WTC11 (cell line): ENCODE data around the gene TIMM22. TPM values are rescaled to one million over a fixed set of nuclear protein-coding genes. Genes with fewer than 3 reads are reported as not detected.
"Not testable (repeated sequence)": the region's sequence is repeated elsewhere in the genome, so short reads cannot be mapped to it uniquely, and the experiment has no call there.

ENCODE experiments used
- ATAC-seq: fragments of 200-7000 bp; cut with Tn5 transposase; 2 replicates; pipeline ENCODE4 v1.10.0; 2021; ENCODE audit warnings: mild to moderate bottlenecking, moderate library complexity
- CTCF ChIA-PET: fragments of 300-600 bp; sonication (Branson Sonifier 250); formaldehyde crosslinking; loops from one replicate; lab custom pipeline; 2021; ENCODE audit warnings: antibody characterized with exemption; lab: Charles Lee
- POLR2A ChIA-PET: fragments of 350-600 bp; sonication (Branson Sonifier 250); formaldehyde crosslinking; loops from one replicate; lab custom pipeline; 2021; ENCODE audit warnings: antibody characterized with exemption; lab: Charles Lee
- DNase-seq: peaks from one replicate; pipeline ENCODE4 v3.0.0; 2021; ENCODE audit warnings: low spot score
- H3K27ac Mint-ChIP-seq: 2 replicates; pipeline ENCODE4 v1.8.0; 2021; ENCODE audit warnings: mixed read lengths
- H3K27me3 Mint-ChIP-seq: 2 replicates; pipeline ENCODE4 v1.8.0; 2021; ENCODE audit warnings: low read depth, mild to moderate bottlenecking, moderate library complexity, mixed read lengths
- H3K36me3 Mint-ChIP-seq: 2 replicates; pipeline ENCODE4 v1.8.0; 2021; ENCODE audit warnings: mixed read lengths
- H3K4me1 Mint-ChIP-seq: 2 replicates; pipeline ENCODE4 v1.8.0; 2022; ENCODE audit warnings: mixed read lengths
- H3K4me3 Mint-ChIP-seq: 2 replicates; pipeline ENCODE4 v1.8.0; 2021; ENCODE audit warnings: mild to moderate bottlenecking, moderate library complexity, mixed read lengths
- H3K9me3 Mint-ChIP-seq: 2 replicates; pipeline ENCODE4 v1.8.0; 2021; ENCODE audit warnings: mixed read lengths
- AR ChIP-seq: fragments of 250-450 bp; sonication (Bioruptor Pico); IDR thresholded peaks from 2 replicates; pipeline ENCODE4 v1.9.0; 2021; ENCODE audit warnings: mild to moderate bottlenecking
- ATF1 ChIP-seq: sonication (generic); formaldehyde crosslinking; IDR thresholded peaks from 2 replicates; pipeline ENCODE4 v1.8.1; 2023; ENCODE audit warnings: mild to moderate bottlenecking, moderate library complexity, missing genetic modification reagents
- FOXK1 ChIP-seq: sonication (generic); formaldehyde crosslinking; IDR thresholded peaks from 2 replicates; pipeline ENCODE4 v1.8.0; 2022; ENCODE audit warnings: mild to moderate bottlenecking, moderate library complexity, missing genetic modification reagents
- FOXP1 ChIP-seq: sonication (generic); formaldehyde crosslinking; IDR thresholded peaks from 2 replicates; pipeline ENCODE4 v1.8.0; 2022; ENCODE audit warnings: missing genetic modification reagents, mild to moderate bottlenecking, moderate library complexity, borderline replicate concordance
- GTF2I ChIP-seq: fragments of 250-450 bp; sonication (Bioruptor Pico); conservative IDR thresholded peaks from 2 replicates; pipeline ENCODE4 v1.4.0; 2021; ENCODE audit warnings: mild to moderate bottlenecking
- JAZF1 ChIP-seq: fragments of 250-450 bp; sonication (Bioruptor Pico); IDR thresholded peaks from 2 replicates; pipeline ENCODE4 v1.9.0; 2021; ENCODE audit warnings: moderate library complexity, mild to moderate bottlenecking, inconsistent platforms
- MLX ChIP-seq: sonication (generic); formaldehyde crosslinking; IDR thresholded peaks from 2 replicates; pipeline ENCODE4 v1.8.1; 2023; ENCODE audit warnings: mild to moderate bottlenecking, missing genetic modification reagents, moderate library complexity
- MYBL2 ChIP-seq: sonication (generic); formaldehyde crosslinking; IDR thresholded peaks from 2 replicates; pipeline ENCODE4 v1.8.1; 2023; ENCODE audit warnings: mild to moderate bottlenecking, moderate library complexity, missing genetic modification reagents
- NR2C2 ChIP-seq: sonication (generic); formaldehyde crosslinking; IDR thresholded peaks from 2 replicates; pipeline ENCODE4 v1.8.0; 2022; ENCODE audit warnings: mild to moderate bottlenecking, missing genetic modification reagents
- ZNF532 ChIP-seq: fragments of 250-450 bp; sonication (Bioruptor Pico); IDR thresholded peaks from 2 replicates; pipeline ENCODE4 v1.9.0; 2021; ENCODE audit warnings: mild to moderate bottlenecking, borderline replicate concordance
- total RNA-seq: library from RNA; stranded (reverse); gene quantifications from 3 replicates; pipeline ENCODE4 v1.2.3, GENCODE V29; 2021

TIMM22 gene
- total RNA-seq, 1 experiment from 2014 or later: 18.0 TPM

GRCh38 chr17:1047879-1048470 lies 51.0 kb downstream of the TIMM22 start (continued):
- TF ChIP-seq ZNF532 (CRISPR knock-in tag) (no peak), AR (CRISPR knock-in tag) (no peak), MLX (no peak), FOXP1 (CRISPR knock-in tag) (no peak)

- H3K4me3 Mint-ChIP-seq, H3K27me3 Mint-ChIP-seq, POLR2A ChIA-PET, ATAC-seq, H3K9me3 Mint-ChIP-seq, H3K36me3 Mint-ChIP-seq, H3K4me1 Mint-ChIP-seq, DNase-seq: not testable (repeated sequence)
- CTCF ChIA-PET: interaction anchor here (1.8 to 2.6 kb wide), 2 partner anchors 10 to 52 kb away, joined by 5 to 12 read pairs; partner anchors contain the start of gene TIMM22
- H3K27ac Mint-ChIP-seq: peak overlapping the region; percentile 41; the same call in 1 of the 2 replicates
These were observed 51.7 kb downstream of the TIMM22 start for GRCh38 chr17:1048516-1049115.

GRCh38 chr17:1049446-1050225 lies 52.7 kb downstream of the TIMM22 start:
- ATAC-seq: no peak
- POLR2A ChIA-PET: no interaction called here
- Mint-ChIP-seq H3K9me3 (no peaks in the 10 kb centered on the region), H3K27ac (no peak overlapping the region), H3K4me1 (peaks cover 1% of the 10 kb centered on the region; the same call in 1 of the 2 replicates), H3K27me3 (no peaks in the 10 kb centered on the region), H3K4me3 (no peak overlapping the region), H3K36me3 (0 out of 2 replicates have a peak, but pooled peaks cover 3% of the 10 kb centered on the region)
- TF ChIP-seq MLX (no peak), MYBL2 (no peak), JAZF1 (CRISPR knock-in tag) (no peak), NR2C2 (no peak), GTF2I (no peak), ATF1 (no peak), FOXK1 (CRISPR knock-in tag) (no peak)
- CTCF ChIA-PET: interaction anchor here (1.4 to 1.8 kb wide), 2 partner anchors 9 to 53 kb away, joined by 5 to 8 read pairs; partner anchors contain the start of gene TIMM22
- no peak for DNase-seq
